OCI-LY3 (cell line): Measurements from ENCODE around the gene HOXC6.

Experiments used
- H2AFZ ChIP-seq: fragments of 200-600, 300-600 bp; shearing (Covaris generic); 2 replicates; pipeline ENCODE4 v1.6.0; 2014; ENCODE audit warnings: antibody characterized with exemption, low read depth, low read length
- H3K27ac ChIP-seq: fragments of 200-600, 300-600 bp; sonication (generic); 2 replicates; pipeline ENCODE4 v1.5.1; 2014; ENCODE audit warnings: mild to moderate bottlenecking, low read length, moderate library complexity, mixed read lengths
- H3K27me3 ChIP-seq: fragments of 200-600, 300-600 bp; sonication (generic); 2 replicates; pipeline ENCODE4 v1.6.1; 2014; ENCODE audit warnings: low read depth, low read length, mixed read lengths
- H3K36me3 ChIP-seq: fragments of 200-600, 300-600 bp; sonication (generic); replicated peaks from 2 replicates; pipeline ENCODE3; 2014; ENCODE audit warnings: low read depth, low read length, mixed read lengths
- H3K4me1 ChIP-seq: fragments of 300-600, 200-600 bp; sonication (generic); 2 replicates; pipeline ENCODE4 v1.6.1; 2014; ENCODE audit warnings: low read length, mixed read lengths
- H3K4me2 ChIP-seq: fragments of 200-600, 300-600 bp; sonication (generic); 2 replicates; pipeline ENCODE4 v1.6.1; 2014; ENCODE audit warnings: low read length, mixed read lengths
- H3K4me3 ChIP-seq: fragments of 300-600, 200-600 bp; sonication (generic); 2 replicates; pipeline ENCODE4 v1.5.1; 2014; ENCODE audit warnings: antibody characterized with exemption, mild to moderate bottlenecking, low read length, moderate library complexity
- H3K79me2 ChIP-seq: fragments of 300-600, 200-600 bp; shearing (Covaris generic); 2 replicates; pipeline ENCODE4 v1.6.1; 2014; ENCODE audit warnings: mild to moderate bottlenecking, low read length, mixed read lengths
- H3K9ac ChIP-seq: fragments of 300-600, 200-600 bp; shearing (Covaris generic); 2 replicates; pipeline ENCODE4 v1.6.0; 2014; ENCODE audit warnings: mild to moderate bottlenecking, low read length, moderate library complexity
- H3K9me3 ChIP-seq: fragments of 200-600, 300-600 bp; shearing (Covaris generic); 2 replicates; pipeline ENCODE4 v1.6.1; 2014; ENCODE audit warnings: low read length, mixed read lengths; ENCODE audit not compliant: insufficient read depth
- H4K20me1 ChIP-seq: fragments of 200-600, 300-600 bp; sonication (generic); 2 replicates; pipeline ENCODE4 v1.6.1; 2016; ENCODE audit warnings: low read length, mixed read lengths; ENCODE audit not compliant: insufficient read depth
- CTCF ChIP-seq: fragments of 200-600, 300-600 bp; sonication (generic); IDR thresholded peaks from 2 replicates; pipeline ENCODE4 v1.5.1; 2014; ENCODE audit warnings: antibody characterized with exemption, low read length, low read depth
- EZH2phosphoT487 ChIP-seq: fragments of 200-600 bp; shearing (Covaris generic); IDR thresholded peaks from 2 replicates; pipeline ENCODE4 v1.6.1; 2018; ENCODE audit warnings: antibody characterized with exemption, mixed run types, low read depth

Gene HOXC6

GRCh38 chr12:54038871-54039414 lies 10.7 kb downstream of the HOXC6 start:
- no peaks in the 10 kb centered on the region for H3K9me3 ChIP-seq
- H4K20me1 ChIP-seq = no peaks in the 10 kb centered on the region
- H3K9ac ChIP-seq = no peak overlapping the region
- H3K4me2 ChIP-seq = no peak overlapping the region
- H3K4me3 ChIP-seq = no peak overlapping the region
- no peaks in the 10 kb centered on the region for H3K27me3 ChIP-seq
- no peak overlapping the region for H3K27ac ChIP-seq
- H3K4me1 ChIP-seq = peaks cover 15% of the 10 kb centered on the region
- no peak overlapping the region for H2AFZ ChIP-seq
- no peaks in the 10 kb centered on the region for H3K36me3 ChIP-seq
- TF ChIP-seq EZH2phosphoT487 (no peak), CTCF (no peak)
- no peaks in the 10 kb centered on the region for H3K79me2 ChIP-seq

GRCh38 chr12:54039417-54040147 lies 11.3 kb downstream of the HOXC6 start:
- TF ChIP-seq CTCF (no peak), EZH2phosphoT487 (no peak)
- Histone ChIP-seq H4K20me1 (no peaks in the 10 kb centered on the region), H3K4me3 (no peak overlapping the region), H3K9me3 (no peaks in the 10 kb centered on the region), H3K27ac (no peak overlapping the region), H2AFZ (no peak overlapping the region), H3K4me1 (peaks cover 21% of the 10 kb centered on the region), H3K79me2 (no peaks in the 10 kb centered on the region), H3K4me2 (no peak overlapping the region), H3K9ac (no peak overlapping the region), H3K36me3 (no peaks in the 10 kb centered on the region), H3K27me3 (no peaks in the 10 kb centered on the region)

GRCh38 chr12:54040148-54040494 lies 11.9 kb downstream of the HOXC6 start:
- TF ChIP-seq CTCF = no peak
- Histone ChIP-seq H3K9me3 (no peaks in the 10 kb centered on the region), H3K4me3 (no peak overlapping the region), H3K27me3 (no peaks in the 10 kb centered on the region), H3K27ac (no peak overlapping the region), H2AFZ (no peak overlapping the region), H3K36me3 (no peaks in the 10 kb centered on the region), H3K4me1 (peaks cover 26% of the 10 kb centered on the region), H3K79me2 (no peaks in the 10 kb centered on the region), H4K20me1 (no peaks in the 10 kb centered on the region), H3K4me2 (no peak overlapping the region), H3K9ac (no peak overlapping the region)

GRCh38 chr12:54040648-54041047 lies 12.4 kb downstream of the HOXC6 start:
- Histone ChIP-seq H3K9ac (no peak overlapping the region), H3K79me2 (no peaks in the 10 kb centered on the region), H3K27ac (no peak overlapping the region), H2AFZ (no peak overlapping the region), H3K9me3 (no peaks in the 10 kb centered on the region), H3K27me3 (no peaks in the 10 kb centered on the region), H4K20me1 (no peaks in the 10 kb centered on the region), H3K4me1 (peaks cover 26% of the 10 kb centered on the region), H3K4me2 (no peak overlapping the region), H3K4me3 (no peak overlapping the region), H3K36me3 (no peaks in the 10 kb centered on the region)
- TF ChIP-seq CTCF = no peak
- TF ChIP-seq EZH2phosphoT487 = no peak
